Activated CD4-positive, alpha-beta T cell treated with anti-CD3 and anti-CD28 coated beads, Interleukin-2, Interleukin-6, amounts not matched to agents 100 ng/mL and 50 ng/mL, durations not matched to agents 16 hours and 8 hours (primary cell): ENCODE data around the gene NCKAP5.

Experiments
- DNase-seq: peaks from one replicate; pipeline ENCODE4 v3.0.0-alpha.2; 2020

The NCKAP5 gene

GRCh38 chr2:133175926-133176325 is 392.3 kb downstream of the NCKAP5 start:
- no peak for DNase-seq

DNA sequence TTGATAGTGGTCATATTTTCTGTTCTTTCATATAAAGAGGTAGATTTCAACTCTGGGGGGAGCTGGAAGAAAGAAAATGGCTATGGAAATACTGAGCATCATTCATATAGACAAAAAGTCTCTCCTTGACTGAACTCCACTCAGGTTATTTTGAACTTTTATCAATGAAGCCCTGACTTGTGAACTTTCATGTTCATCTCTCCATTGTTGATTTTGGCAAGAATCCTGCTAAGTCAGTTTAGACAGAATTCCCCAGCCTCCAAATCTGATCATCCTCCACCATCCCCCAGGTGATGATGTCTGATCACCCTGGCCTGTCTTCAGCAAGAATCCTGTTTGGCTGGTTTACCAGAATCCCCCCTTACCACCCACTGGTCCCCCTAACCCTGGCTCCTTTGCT is 395.0 kb downstream of the NCKAP5 start:
- no peak for DNase-seq

DNA sequence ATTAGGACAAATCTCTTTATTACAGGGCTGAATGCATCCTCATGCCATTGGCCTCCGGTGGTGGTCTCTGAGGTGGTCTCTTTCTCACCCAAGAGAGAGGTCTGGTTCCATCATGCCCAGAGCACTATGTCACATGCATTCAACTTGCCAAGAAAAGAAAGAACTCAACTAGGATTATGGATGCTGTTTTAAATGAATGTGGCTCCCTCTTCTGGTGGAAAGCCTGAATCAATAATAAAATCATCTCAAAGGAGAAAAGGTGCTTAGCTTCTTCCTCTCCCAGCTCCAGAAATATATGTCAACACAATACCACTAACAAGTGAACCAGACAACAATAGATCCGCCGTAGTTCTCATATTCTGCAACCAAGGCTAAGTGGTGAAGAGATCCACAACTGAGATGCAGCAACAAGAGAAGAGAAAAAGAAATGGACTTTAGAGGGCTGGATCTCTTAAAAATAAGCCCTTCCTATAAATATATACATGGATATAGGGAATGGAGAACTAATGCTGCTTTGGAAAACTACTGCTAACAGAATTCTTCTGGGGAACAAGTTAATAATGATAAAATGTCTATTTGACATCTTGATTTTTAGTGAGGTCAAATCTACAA is 396.8 kb downstream of the NCKAP5 start:
- DNase-seq = peak; percentile 28

- DNase-seq = no peak
These were observed 398.9 kb downstream of the NCKAP5 start for GRCh38 chr2:133169274-133169912.

- DNase-seq = no peak
These were observed 400.3 kb downstream of the NCKAP5 start for GRCh38 chr2:133167990-133168389.

- no peak for DNase-seq
These were observed 401.0 kb downstream of the NCKAP5 start for GRCh38 chr2:133167223-133167622.

DNA sequence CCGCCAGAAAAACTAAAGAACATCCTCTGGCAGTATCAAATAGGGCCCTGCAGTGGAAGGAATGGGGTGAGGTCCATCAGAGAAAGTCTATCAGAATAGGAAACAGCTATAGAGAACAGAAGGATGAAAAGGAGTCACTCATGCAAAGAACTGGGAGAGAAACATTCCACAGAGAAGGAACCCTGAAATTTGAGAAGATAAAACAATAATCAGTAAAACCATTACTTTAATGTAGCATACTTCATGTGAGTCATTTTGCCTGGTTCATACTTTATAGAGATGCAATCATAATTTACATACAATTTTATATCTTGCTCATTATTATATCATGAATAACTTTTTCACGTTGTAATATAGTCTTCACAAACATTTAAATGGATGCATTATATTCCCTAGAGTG is 402.2 kb downstream of the NCKAP5 start:
- DNase-seq = no peak

GRCh38 chr2:133163111-133163510 is 405.2 kb downstream of the NCKAP5 start:
- DNase-seq = no peak

DNA sequence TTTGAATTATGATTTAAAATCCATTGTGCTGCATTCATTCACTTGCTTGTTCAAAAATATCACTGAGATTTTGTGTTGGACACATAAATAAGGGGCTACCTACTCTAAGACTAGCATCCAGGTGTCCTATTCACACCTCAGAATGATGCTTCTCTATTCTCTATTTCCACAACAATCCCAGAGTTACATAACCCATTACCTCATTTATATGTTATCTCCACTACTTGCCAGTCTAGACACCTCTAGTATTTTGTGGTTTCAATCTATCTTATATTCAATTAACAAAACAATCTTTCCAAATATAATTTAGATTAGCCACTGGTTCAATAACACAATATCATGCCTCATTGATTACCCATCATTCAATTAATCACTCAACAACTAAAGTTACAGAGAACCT is 409.8 kb downstream of the NCKAP5 start:
- DNase-seq = no peak

DNA sequence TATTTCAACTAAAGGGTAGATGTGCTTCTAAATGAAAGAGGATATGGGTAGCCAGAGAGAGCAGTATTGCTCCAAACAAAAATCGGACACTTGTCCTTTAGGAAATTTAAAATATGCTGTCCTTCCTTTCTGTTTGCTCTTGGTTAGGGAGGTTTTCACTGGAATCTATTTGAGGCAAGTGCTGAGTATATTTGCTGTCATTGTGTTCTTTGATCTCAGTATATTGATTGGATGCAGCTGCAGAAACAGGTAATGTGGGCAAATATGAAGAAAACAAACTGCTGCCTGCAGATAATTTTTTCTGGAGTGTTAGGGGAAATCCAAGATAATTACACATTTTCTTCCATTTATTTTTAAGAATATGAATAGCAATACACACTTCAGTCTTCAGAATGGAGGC is 410.2 kb downstream of the NCKAP5 start:
- no peak for DNase-seq

DNA sequence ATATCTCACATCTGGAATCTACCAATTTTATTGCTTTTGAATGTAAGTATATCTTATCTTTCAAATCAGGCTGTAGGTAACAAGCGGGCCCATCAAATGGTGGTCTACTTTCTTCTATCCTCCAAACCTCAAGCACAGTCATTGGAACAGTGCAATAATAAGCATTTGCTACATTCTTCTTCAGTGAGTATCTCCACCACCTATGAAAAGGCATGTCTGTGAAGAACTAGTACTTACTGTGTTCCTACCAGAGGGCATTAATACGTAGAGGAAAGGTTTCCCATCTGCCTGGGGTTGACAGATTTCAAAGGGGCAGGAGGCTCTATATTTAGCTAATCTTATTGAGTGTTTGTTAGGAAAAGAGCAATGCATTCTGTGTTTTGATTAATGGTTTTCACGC is 411.1 kb downstream of the NCKAP5 start:
- DNase-seq = no peak

GRCh38 chr2:133152801-133153200 is 415.5 kb downstream of the NCKAP5 start:
- no peak for DNase-seq

DNA sequence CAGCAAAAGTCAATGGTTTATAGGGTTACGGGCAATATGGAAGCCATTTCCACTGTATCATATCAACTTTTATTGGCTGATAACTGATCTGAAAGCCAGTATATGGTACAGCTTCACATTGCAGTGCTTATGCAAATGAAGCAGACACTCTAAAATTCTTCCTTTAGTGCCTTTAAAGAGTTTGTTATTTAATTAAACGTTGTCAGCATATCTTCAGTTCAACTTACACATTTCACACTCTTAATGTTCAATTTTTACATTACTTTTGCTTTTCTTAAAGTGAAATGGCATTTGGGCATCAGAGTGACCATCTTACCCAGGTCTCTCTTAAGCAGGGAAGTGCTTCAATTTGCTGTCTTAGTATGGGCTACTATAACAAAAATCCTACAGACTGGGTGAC is 420.1 kb downstream of the NCKAP5 start:
- DNase-seq = no peak

DNA sequence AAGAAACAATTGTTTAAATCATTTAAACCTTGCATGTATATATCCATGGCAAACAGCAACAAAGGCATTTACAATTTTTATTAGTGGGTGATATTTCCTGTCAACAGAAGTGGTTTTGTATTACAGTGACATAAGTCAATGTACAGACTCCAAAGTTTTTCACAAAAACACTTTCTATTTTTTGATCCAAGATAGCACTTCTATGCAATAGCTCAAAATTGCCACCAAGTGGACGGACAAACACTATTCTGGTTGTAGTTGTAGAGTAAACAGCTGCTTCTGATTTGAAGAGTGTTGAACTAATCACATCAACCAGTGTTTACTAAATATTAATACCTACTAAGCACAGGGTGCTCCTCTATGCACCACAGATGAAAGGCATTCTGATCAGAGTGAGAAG is 421.4 kb downstream of the NCKAP5 start:
- DNase-seq = no peak

GRCh38 chr2:133143645-133144044 is 424.6 kb downstream of the NCKAP5 start:
- DNase-seq = no peak

- DNase-seq = no peak
These were observed 426.2 kb downstream of the NCKAP5 start for GRCh38 chr2:133142087-133142486.

DNA sequence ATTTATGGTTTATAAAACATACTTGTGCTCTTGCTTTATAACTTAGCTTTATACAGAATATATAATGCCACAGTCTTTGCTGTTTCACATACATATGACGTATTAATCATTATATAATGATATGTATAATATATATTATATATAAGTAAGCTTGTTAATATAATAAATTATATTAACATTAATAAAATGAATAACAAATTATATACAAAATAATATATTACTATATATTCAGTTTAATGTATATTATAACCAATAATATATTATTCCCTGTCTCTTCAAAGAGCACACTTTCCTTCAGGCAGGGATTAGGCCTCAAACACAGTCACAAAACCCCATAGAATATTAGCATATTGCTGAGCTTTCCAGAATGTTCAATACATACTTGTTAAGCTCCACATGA is 427.6 kb downstream of the NCKAP5 start:
- no peak for DNase-seq

DNA sequence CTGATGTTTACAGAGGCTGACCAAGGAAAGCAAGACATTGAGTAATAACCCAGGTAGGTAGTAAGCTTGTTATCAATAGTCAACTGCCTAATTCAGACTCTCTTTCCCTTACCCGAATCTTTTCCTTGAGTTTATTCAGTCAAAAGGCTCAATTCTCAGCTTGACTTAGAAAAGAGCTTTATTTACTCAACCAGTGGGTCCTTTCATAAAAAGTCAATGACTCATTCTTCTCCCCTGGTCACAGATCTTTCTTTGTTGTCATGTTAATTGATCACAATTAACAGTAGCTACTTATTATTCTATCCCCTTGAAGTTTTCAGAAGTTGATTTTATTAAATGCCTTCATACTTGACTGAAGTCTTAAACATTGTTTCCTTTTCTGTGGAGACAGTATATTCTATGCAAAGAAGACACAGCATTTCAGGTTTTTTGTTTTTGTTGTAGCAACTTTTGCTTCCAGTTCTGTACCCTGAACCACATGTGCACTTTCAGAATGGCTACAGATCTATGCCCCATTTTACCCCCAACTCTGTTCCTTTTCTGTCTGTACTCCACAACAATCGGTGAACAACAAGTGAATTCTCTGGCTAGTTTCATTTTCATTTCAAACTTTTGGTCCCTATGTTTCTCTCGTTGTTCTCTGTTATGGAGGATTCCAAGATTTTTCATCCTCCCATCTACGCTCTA is 428.3 kb downstream of the NCKAP5 start:
- DNase-seq = no peak

DNA sequence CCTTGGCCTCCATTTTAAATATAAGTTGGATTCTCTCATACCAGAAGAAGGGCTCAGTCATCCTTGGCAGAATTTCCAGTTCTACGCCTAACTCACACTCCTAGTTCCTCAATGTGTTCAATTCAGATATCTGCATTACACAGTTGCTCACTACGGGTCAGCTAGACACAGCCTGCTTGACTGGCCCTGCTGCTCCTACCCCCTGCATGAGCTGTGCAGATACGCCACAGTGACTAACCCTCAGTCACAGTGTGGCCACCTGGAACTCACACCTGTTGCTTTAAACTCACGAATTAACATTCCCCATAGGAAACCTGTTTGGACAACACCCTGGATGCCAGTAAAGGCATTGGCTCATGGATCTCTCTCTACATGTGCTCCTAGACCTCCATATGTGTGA is 429.6 kb downstream of the NCKAP5 start:
- no peak for DNase-seq

GRCh38 chr2:133135035-133135654 is 433.1 kb downstream of the NCKAP5 start:
- no peak for DNase-seq

DNA sequence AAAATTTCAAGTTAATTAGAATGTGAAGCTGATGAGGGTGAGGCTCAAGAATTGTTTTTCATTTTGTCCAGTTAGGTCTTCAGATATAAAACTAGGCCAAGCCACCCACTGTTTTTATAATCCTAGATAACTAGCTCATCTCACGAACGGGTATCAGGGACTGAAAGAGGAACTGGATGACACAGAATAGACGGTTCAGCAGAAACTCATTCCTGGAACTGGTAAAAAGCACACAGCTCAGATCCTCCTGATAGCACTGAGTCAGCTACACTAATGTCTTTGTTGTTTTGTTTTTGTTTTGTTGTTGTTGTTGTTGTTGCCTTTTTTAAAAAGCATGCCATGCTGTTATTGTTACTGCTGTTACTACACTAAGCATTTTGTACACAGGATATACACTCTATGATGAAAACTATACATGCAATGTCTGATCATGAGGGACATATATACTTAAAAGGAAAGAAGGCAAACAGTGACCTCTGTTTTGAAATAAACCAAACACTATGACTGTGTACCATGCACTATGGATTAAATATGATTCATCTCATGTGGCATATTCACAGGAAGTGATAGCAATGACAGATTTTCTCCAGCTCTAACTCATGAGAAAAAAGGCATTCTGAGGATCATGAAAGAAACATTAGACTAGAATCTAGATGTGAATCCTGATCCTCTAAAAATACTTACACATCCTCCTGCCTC is 437.6 kb downstream of the NCKAP5 start:
- no peak for DNase-seq

DNA sequence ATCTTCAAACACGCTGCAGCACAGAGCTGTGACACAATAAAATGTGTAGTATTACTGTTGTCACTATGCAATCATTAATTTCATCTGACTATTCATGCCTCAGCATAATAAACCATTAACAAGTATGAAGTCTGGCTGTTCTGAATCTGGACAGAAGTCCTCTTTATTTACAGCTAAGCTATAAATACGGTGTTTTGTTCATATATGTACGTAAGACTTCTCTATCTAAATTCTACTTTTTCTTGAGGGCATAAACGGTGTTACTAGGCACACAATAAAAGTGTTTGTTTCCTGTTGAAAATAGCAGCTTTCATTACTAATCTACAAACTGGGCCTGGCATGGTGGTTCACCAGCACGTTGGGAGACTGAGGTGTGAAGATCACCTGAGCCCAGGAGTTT is 443.8 kb downstream of the NCKAP5 start:
- no peak for DNase-seq

DNA sequence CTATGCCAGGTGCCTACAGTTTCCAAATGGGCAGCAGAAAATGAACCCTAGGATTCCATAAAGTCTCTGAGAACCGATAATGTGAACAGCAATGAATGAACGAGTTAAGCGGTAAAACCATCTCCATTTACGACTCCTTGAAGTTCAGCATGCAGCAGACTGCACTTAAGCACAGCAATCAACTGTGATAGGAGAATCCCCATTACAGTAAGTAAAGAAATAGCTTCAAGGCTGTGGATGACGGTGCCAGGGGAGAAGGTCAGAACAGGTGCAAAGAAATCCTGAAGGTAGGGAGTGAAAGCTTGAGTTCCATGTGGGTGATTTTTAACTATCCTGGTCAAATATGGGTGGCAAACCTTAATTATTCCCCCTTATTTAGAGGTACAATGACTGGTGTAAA is 444.4 kb downstream of the NCKAP5 start:
- no peak for DNase-seq
